OCI-M1 (cell line): ENCODE results near the gene RAVER1.
"Not testable (repeated sequence)": the region's sequence is repeated elsewhere in the genome, so short reads cannot be mapped to it uniquely, and the experiment has no call there.

Experiments used
- DNase-seq: peaks from one replicate; lab custom pipeline; 2025; lab: John Stamatoyannopoulos, UW

Gene RAVER1, protein sequence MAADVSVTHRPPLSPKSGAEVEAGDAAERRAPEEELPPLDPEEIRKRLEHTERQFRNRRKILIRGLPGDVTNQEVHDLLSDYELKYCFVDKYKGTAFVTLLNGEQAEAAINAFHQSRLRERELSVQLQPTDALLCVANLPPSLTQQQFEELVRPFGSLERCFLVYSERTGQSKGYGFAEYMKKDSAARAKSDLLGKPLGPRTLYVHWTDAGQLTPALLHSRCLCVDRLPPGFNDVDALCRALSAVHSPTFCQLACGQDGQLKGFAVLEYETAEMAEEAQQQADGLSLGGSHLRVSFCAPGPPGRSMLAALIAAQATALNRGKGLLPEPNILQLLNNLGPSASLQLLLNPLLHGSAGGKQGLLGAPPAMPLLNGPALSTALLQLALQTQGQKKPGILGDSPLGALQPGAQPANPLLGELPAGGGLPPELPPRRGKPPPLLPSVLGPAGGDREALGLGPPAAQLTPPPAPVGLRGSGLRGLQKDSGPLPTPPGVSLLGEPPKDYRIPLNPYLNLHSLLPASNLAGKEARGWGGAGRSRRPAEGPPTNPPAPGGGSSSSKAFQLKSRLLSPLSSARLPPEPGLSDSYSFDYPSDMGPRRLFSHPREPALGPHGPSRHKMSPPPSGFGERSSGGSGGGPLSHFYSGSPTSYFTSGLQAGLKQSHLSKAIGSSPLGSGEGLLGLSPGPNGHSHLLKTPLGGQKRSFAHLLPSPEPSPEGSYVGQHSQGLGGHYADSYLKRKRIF

DNA sequence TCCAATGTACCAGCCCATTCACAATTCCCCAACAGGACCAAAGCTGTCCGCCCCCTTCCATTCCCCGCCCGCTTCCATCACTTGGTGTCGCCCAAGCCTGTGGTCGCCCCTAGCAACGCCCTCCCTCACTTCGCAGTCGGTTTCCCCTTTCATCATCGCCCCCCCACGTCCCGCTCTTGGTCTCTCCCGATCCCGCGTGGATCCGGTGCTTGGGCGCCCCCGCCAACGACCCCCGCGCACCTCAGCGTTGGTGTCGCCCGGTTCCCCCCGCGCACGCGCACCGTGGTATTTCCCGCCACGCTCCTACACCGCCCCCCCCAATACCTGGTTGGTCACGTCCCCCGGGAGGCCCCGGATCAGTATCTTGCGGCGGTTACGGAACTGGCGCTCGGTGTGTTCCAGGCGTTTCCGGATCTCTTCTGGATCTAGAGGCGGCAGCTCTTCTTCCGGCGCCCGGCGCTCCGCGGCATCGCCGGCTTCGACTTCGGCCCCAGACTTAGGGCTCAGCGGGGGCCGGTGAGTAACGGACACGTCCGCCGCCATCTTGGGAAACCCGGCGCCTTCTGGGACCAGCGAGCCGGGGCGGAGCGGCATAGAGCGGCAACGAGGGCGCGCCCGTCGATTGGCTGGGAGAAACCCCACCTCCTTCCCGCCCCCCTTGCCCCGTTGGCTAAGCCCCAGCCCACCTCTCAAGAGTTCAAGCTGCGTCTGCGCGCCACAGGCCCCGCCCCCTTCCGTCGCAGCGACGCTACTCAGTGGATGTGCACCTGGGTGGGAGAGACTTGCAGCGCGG is at the start of gene RAVER1:
Gene RAVER1, minus strand, starts transcription at position 565 of the 793 bp plus-strand sequence. Its CDS starts 22 bp downstream, at position 543.
- peak; percentile 100 for DNase-seq

DNA sequence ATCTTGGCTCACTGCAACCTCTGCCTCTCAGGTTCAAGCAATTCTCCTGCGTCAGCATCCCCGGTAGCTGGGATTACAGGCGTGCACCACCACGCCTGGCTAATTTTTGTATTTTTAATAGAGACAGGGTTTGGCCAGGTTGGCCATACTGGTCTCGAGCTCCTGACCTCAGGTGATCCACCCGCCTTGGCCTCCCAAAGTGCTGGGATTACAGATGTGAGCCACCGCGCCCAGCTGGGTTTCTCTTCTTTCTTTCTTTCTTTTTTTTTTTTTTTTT is 49.8 kb upstream of the RAVER1 start:
- DNase-seq: not testable (repeated sequence)

DNA sequence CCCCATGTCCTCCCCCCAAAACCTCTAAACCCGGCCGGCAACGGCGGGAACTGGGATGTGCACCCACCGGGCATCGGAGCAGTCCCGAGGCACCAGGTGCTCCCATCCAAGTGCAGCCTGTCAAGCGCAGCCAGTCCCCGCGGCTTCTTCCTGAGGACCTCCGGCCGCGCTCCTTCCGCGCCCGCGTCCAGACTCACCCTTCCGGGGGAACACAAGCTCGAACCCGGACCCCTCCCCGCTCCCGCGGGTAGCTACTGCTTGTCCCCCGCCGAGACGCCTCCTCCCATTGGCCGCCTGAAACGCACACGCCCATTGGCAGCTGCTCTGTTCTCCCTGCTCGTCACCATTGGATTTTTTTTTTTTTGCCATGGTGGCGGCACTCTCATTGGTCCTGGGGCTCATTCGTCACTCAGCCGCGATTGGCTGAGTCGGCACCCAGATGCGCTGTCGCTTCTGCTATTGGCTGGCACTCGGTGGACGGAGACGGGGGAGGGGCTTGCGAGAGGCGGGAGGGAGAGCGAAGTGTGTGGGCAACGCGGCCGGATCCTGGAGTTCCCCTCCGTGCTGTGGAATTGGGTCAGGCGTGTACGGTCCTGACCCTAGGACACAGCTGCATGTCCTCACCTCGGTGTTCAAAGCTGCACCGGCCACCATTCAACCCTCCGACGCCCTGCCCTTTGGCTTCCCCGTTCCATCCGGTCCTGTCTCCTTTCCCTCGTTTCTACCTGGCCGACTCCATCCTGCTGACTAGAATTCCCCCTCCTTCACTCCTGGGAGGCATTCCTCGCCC is 47.2 kb upstream of the RAVER1 start, which contains the start of gene TYK2:
Gene TYK2, minus strand, starts transcription at position 260 of the 790 bp plus-strand sequence. CDS start 2,166 bp downstream, outside the sequence.
- DNase-seq: peak; percentile 100

DNA sequence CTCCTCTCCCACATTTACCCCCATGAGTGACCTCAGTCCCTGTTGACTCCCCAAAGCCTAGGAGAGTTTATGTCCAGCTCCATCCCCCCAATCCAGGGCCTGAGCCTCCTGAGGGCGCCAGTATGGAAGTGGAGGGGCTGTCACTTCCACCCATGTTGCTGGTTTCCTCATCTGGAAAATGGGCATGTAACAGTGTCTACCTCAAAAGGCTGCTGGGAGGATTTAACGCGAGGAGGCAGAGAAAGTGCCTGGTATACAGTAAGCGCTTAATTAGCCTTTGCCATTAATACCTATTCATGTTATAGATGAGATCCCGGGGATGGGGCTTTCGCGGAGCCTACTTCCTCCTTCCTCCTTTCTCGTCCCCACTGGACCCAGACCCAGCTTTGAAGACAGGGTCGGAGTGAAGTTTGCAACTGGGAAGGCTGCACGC is 46.6 kb upstream of the RAVER1 start:
- no peak for DNase-seq

DNA sequence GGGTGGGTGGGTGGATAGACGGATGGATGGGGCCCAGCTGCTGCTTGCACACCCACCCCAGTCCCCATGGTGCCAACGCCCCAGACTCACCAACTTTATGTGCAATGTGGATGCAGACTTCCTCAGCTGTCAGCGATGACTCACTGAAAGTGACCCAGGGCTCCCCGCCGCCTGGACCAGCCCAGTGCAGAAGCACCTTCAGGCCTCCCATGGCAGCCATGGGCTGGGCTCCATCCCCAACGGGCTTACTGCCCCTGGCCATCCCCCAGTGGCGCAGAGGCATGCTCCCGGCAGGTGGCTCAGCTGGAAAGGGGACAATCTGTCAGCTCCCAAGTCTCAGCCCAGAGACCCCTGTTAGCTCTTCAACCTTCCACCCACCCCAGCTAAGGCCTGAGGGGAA is 44.8 kb upstream of the RAVER1 start:
- DNase-seq: no peak

DNA sequence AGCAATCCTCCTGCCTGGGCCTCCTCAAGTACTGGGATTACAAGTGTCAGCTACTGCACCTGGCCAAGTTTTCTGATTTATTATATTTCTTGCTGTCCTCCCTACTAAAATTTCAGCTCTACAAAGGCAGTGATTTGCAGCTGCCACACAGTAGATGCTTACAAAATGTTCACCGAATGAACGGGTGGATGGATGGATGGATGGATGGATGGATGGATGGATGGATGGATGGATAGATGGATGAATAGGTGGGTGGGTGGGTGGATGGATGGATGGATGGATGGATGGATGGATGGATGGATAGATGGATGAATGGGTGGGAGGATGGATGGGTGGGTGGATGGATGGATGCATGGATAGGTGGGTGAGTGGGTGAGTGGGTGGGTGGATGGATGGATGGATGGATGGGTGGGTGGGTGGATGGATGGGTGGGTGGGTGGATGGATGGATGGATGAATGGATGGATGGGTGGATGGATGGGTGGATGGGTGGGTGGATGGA is 43.9 kb upstream of the RAVER1 start:
- not testable (repeated sequence) for DNase-seq

DNA sequence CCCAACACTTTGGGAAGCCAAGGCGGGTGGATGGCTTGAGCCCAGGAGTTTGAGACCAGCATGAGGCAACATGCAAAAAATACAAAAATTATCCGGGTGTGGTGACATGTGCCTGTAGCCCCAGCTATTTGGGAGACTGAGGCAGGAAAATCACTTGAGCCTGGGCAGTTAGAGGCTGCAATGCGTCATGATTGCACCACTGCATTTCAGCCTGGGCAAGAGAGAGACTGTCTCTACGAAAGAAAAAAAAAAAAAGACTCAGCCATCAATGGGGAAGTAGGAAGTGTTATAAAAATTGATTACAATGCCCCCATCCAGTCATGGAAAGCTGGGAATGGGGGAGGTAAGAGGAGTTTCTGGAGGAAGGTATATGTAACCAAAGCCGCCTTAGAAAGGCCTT is 41.6 kb upstream of the RAVER1 start:
- DNase-seq: no peak

DNA sequence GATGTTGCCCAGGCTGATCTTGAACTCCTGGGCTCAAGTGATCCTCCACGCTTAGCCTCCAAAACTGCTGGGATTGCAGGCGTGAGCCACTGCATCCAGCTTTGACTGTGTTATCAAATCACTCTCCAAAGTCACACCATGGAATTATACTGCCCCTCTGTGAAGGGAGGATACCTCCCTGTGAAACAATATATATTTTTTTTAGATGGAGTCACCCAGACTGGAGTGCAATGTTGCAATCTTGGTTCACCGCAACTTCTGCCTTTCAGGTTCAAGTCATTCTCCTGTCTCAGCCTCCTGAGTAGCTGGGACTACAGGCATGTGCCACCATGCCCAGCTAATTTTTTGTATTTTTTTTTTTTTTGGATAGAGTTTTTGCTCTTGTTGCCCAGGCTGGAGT is 39.4 kb upstream of the RAVER1 start:
- no peak for DNase-seq

DNA sequence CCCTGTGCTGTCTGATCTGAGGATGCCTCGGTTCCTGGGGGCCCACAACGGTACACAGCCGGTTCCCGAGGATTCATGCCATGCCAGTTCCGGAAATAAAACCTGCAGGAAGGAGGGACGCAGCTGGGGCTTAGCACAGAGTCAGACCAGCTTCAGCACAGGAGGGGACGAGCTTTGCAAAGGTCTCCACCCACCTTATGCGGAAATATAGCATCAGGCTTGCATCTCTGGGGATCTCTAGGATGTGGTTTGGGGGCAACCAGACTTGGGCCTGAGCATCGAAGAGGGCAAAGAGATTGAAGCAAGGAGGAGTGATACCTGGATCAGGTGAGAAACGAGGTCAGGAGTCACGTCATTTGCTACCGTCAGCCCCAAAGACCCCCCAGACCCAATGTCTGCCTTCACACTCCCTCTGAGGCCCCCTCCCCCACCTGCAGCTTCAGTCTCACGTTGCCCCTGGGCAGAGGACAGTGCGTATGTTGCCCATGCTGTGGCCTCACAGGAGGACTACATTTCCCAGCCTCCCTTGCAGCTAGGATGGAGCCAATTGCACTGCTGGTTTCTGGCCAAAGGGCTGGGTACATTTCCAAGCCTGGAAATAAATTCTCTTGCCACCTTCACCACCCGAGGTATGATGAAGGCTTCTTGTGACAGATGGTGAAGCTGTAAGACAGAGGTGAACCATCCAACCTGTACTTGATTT is 34.9 kb upstream of the RAVER1 start:
- peak; percentile 35 for DNase-seq

DNA sequence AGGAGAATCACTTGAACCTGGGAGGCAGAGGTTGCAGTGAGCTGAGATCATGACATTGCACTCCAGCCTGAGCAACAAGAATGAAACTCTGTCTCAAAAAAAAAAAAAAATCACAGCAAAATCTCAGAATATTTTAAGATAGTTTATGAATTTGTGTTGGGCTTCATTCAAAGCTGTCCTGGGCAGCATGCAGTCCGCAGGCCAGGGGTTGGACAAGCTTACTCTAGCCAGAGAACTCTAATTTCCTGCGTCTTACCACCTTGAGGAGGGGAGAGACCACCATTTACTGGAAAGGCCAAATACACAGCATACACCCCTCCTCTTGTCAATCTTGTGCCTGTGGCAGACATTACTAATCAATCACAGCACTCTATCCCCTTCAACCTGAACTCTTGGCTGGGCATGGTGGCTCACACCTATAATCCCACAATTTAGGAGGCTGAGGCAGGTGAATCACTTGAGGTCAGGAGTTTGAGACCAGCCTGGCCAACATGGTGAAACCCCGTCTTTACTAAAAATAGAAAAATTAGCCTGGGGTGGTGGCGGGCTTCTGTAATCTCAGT is 33.7 kb upstream of the RAVER1 start:
- not testable (repeated sequence) for DNase-seq

DNA sequence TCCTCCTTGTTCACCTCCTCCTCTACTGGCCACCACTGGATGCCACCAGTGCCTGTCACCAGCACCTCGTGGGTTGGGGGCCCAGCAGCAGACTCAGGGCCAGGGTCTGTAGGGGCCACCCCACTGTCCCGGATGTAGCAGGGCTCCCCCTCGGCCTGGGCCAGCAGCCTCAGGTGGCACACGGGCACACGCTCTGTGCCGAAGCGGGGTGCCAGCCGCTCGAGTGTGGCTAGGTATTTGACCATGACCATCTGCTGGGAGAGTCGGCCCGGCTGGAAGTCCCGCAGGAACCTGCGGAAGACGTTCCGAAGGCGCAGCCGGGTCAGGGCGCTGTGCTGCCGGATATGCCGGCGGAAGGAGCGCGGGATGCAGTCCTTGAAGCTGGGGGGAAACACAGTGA is 32.2 kb upstream of the RAVER1 start:
- DNase-seq: no peak

DNA sequence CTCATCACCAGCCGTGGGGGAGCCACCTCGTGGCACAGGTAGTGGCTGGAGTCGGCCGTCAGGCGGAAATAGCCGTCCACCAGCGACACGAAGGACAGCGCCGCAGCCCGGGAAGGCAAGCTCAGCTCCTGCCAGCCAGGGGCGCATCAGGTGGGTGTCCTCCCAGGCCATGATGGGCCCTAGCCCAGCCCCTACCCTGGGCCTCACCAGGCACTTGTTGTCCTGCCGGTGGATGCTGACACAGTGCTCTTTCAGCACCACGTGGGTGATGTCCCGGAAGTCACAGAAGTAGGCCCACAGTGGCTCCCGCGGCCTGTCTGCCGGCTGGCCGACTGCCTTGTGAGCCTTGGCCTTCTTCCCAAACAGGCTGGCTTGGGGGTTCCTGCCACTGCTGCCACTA is 31.3 kb upstream of the RAVER1 start:
- no peak for DNase-seq

DNA sequence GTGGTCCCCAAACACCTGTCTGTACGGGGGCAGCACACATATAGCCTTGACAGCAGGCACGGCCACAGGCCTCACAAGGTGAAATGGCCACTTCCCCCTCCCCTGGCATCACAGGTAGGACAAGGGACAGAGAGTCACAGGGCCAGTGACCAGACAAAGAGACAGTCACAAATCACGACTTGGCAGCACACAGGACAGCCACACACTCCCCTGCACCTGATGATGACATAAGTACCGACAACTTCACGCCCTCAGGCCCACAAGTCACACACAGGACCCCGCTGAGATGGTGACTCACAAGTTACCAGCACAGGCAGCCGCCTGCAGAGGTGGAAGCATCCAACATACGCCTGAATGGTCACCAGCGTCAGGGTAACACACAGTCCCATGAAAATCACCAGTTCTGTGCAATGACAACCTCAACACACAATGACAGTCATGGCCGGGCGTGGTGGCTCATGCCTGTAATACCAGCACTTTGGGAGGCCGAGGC is 30.5 kb upstream of the RAVER1 start:
- no peak for DNase-seq

DNA sequence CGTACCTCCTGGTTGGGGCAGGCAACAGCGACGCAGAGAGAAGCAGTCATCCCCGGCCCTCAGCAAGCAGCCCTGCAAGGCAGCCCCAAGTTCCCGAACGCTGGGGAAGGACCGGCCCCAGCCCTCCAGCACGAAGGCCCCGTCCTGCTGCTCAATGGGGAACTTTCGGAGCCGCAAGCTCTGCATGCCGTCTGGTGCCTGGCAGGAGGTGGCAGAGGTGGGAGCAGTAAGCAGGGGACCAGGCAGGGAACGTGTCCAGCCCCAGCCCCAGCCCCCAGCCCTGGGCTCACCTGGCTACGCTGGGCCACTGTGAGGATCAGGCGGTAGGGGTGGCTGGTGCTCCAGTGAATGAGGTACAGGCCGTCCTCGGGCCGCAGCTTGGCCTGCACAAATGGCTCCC is 28.9 kb upstream of the RAVER1 start:
- no peak for DNase-seq

DNA sequence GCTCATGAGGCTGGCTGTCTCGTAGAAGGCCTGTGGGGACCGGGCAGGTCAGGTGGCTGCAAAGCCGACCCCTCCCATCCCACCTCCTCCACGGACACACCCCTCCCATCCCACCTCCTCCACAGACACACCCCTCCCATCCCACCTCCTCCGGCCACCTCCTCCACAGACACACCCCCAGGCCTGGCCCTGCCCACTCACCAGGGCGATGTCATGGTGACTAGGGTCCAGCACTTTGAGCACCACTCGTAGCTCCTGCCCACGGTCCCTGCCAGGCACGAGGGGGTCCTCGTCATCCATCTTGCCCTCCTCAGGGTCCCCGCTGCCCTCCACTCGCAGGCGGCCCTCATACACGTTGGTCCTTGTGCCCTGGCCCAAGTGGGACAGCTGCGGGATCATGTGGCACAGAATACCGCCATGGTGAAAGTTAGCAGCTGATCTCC is 28.3 kb upstream of the RAVER1 start:
- no peak for DNase-seq

DNA sequence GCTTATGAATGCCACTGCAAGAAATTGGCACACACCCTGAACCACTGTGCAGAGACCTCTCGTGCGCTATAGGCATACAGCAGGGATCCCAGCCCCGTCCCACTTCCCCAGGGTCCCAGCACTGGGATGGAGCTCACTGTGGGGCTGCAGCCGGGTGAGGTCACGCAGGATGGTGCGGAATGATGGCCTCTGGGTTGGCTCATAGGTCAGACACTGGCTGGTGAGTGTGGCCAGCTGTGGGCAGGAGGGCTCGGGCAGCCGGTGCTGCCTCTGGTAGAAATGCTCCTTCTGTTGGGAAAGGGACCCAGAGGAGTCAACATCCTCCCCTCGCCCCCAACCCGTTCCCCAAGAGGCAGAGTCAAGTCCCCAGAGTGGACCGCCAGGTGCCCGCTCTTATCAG is 23.1 kb upstream of the RAVER1 start:
- no peak for DNase-seq

DNA sequence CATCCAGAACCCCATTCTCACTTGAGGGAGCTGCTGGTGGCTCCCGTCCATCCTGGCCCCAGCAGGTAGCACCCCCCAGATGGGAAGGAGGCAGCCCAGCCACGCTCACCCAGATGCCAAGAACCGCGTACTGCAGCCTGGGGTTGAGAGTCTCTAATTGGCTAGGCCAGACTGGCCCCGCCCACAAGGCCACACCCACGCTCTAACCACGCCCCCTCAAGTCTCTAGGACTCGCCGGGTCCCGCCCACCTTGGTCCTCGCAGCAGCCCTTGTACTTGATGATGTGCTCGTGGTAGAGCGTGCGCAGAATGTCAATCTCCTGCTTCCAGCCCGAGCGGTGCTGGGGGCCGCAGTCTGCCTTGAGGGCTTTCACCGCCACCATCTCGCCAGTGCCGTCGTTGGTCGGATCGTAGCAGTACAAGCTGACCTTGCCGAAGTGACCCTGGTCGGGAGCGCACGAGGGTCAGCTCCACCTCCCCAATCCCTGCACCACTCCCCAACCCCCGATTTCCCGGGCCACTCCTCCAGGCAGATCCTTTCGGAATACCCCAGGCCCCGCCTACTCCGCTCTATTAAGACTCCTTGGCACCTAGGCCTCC is 20.6 kb upstream of the RAVER1 start:
- DNase-seq: peak; percentile 47

DNA sequence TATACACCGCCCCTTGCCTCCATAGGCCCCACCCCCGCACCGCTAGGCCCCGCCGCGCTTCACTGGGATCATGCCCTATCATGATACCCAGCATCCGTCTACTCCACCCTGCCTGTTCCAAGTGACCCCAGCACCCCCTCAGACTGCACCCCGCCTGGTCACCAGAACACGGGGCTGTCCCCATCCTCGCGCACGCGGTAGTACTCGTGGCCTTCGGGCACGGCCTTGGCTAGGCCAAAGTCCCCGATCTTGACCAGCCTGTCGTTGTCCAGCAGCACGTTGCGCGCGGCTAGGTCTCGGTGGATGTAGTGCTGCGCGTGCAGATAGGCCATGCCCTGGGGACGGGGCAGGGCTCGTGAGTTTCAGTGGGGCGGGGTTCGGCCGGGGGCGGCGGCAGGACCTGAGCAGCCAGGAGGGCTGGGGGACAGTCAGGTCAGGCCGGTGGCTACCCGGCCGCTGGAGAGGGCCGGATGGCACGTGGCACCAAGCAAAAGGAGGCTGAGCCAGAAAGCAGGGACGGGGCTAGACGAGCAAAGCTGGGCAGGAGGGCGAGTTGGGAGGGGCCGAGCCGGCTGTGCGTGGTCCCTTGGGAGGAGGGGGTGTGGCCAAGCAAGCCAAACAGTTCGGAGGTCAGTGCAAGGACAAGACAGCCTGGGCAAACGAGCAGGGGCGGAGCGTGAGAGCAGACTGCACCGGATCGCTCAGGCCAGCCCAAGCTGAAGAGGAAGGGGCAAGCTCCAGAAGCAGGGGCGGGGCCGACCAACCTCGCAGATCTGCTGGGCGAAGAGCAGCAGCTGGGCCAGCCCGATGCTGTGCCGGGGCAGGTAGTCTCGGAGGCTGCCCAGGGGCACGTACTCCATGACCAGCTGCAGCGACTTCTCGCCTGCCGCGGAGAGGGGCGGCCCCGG is 19.7 kb upstream of the RAVER1 start:
- DNase-seq: no peak

DNA sequence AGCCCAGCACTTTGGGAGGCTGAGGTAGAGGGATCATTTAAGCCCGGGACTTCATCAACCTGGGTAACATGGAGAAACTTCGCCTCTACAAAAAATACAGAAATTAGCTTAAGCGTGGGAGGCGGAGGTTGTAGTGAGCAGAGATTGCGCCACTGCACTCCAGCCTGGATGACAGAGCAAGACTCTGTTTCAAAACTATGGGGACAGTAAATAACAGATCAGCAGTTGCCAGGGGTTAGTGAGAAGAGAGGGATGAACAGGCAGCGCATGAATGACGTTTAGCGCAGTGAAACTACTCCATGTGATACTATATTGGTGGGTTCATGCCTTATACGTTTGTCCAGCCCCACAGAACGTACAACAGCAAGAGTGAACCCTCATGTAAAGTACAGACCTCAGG is 13.2 kb upstream of the RAVER1 start:
- peak; percentile 84 for DNase-seq
